Retinal pigment epithelial cell (primary cell): ENCODE measurements around the gene RYK.
A peak's percentile ranks its signal among the peaks of the same experiment; 100 is the strongest.

Experiments used
- DNase-seq: peaks from one replicate; pipeline ENCODE4 v3.0.0-alpha.2; 2010; ENCODE audit warnings: low read depth
- H3K4me3 ChIP-seq: 2 replicates; pipeline ENCODE4 v1.5.1; 2011; ENCODE audit warnings: mild to moderate bottlenecking, low read length, control low read depth, moderate library complexity
- CTCF ChIP-seq: conservative IDR thresholded peaks from 2 replicates; pipeline ENCODE4 v1.5.1; 2011; ENCODE audit warnings: low read depth, low read length, control low read depth, inconsistent platforms

The RYK gene

GRCh38 chr3:134153761-134154160 is 96.9 kb downstream of the RYK start:
- DNase-seq = no peak
- no peak overlapping the region for H3K4me3 ChIP-seq
- no peak for TF ChIP-seq CTCF

GRCh38 chr3:134150476-134150875 is 100.2 kb downstream of the RYK start:
- H3K4me3 ChIP-seq = no peak overlapping the region
- no peak for TF ChIP-seq CTCF
- DNase-seq = no peak

DNA sequence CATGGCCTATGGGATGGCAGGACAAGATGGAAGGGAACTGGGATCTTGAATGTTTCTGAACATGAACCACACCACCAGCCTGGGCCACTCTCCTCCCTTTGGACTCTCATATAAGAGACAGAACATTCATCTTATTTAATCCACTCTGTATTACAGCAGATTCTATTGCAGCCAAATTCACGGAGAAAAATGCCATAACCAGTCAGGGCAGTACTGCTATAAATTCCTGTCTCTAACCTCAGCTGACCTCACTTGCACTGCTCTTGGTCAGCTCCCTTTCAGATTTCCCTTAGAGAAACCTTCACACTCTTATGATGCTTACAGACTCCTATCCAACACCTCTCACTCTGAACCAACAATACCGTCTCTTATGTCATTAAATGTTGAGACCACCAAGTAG is 101.4 kb downstream of the RYK start:
- H3K4me3 ChIP-seq = no peak overlapping the region
- DNase-seq = no peak
- no peak for TF ChIP-seq CTCF

DNA sequence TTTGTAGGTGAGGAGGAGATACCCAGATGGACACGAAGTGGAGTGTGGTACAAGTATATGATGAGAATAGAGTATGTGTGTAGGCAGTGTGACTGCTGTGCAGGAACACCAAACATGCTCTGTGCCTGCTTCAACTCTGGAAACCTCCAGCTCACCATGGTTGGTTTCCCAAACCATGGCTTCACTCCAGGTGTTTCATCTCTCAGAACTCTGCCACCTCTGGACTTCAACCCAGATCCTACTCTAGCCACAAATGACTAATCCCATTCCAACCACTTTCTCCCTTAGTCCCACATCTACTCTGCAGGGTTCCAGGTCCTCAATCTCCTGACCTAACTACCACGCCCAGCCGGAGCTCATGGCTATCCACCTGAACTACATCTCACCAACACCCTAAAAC is 102.1 kb downstream of the RYK start:
- no peak for DNase-seq
- H3K4me3 ChIP-seq = no peak overlapping the region
- no peak for TF ChIP-seq CTCF

DNA sequence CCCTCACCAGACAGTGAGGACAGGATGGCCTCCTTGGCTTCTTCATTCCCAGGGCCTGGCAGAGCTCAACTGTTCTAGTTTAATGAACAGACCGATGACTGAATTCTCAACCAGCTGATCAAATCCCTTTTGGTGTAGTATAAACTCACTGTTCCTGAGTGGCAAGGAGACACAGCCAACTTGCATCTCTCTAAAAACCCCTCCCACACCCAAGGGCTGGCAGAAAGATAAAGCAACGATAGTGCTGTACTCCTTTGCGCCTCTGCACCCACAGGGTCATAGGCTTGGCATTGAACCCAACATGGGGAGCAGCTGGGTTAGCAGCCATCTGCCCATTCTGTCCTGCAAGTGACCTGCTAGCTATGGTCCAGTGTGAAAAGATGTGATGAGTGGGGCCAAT is 103.2 kb downstream of the RYK start:
- no peak overlapping the region for H3K4me3 ChIP-seq
- no peak for TF ChIP-seq CTCF
- no peak for DNase-seq

- H3K4me3 ChIP-seq = no peak overlapping the region
- TF ChIP-seq CTCF = no peak
Observed at GRCh38 chr3:134146666-134147065, 104.0 kb downstream of the RYK start.

GRCh38 chr3:134145183-134145582 is 105.5 kb downstream of the RYK start:
- no peak for DNase-seq
- TF ChIP-seq CTCF = peak; percentile 29
- no peak overlapping the region for H3K4me3 ChIP-seq

More at GRCh38 chr3:134146666-134147065, 104.0 kb downstream of the RYK start:
- no peak for DNase-seq
